Anterior cingulate cortex (tissue), 58 donors: ENCODE results near the gene GOLGA6L9.
"Not testable (repeated sequence)": the region's sequence is repeated elsewhere in the genome, so short reads cannot be mapped to it uniquely, and the experiment has no call there.

Experiments
- DNase-seq, 58 donors: peaks; one replicate each; lab custom pipeline; 2025; lab: John Stamatoyannopoulos, UW

GOLGA6L9 gene, protein sequence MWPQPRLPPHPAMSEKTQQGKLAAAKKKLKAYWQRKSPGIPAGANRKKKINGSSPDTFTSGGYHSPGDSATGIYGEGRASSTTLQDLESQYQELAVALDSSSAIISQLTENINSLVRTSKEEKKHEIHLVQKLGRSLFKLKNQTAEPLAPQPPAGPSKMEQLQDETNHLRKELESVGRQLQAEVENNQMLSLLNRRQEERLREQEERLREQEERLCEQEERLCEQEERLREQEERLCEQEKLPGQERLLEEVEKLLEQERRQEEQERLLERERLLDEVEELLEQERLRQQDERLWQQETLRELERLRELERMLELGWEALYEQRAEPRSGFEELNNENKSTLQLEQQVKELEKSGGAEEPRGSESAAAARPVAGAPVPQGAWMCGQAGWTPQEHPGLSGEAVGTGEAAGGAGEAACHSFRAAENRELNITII

GRCh38 chr15:82429693-82430092, at the start of gene GOLGA6L9:
GOLGA6L9 (plus strand) TSS chr15:82429816; CDS start chr15:82430080, 264 bp downstream.
- DNase-seq, result not testable (repeated sequence)

DNA sequence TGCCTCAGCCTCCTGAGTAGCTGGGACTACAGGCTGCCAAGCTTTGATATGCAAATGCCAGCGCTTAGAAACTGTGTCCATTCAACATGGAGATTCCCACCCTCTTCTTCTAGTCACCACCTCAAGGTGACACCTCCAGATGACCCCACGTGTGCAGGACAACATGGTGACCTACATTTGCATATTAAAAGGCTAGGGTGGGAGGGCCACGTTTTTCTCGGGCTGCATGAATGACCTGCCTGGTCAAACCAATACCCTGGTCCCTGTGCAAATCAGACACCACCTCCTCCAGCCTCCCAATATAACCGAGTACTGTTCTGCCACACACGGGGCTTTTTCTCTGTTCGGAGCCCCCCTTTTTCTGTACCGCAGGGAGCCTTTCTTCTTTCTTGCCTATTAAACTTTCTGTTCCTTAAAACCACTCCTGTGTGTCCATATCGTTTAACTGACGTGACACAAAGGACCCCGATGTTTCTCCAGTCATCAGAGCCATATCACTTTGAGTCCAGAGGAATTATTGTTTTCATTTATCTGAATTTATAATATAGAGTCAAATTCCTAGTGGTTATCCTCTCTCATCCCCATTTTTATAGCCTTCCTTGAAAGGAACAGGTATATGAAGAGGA, 48.2 kb upstream of the GOLGA6L9 start:
- DNase-seq, result not testable (repeated sequence)

GRCh38 chr15:82387209-82387608, 42.4 kb upstream of the GOLGA6L9 start:
- not testable (repeated sequence) for DNase-seq

- DNase-seq, result not testable (repeated sequence)
Observed at GRCh38 chr15:82390152-82390551, 39.5 kb upstream of the GOLGA6L9 start.

- DNase-seq, result not testable (repeated sequence)
Observed at GRCh38 chr15:82392077-82392476, 37.5 kb upstream of the GOLGA6L9 start.

GRCh38 chr15:82393671-82394070, 35.9 kb upstream of the GOLGA6L9 start:
- DNase-seq, result no peak

DNA sequence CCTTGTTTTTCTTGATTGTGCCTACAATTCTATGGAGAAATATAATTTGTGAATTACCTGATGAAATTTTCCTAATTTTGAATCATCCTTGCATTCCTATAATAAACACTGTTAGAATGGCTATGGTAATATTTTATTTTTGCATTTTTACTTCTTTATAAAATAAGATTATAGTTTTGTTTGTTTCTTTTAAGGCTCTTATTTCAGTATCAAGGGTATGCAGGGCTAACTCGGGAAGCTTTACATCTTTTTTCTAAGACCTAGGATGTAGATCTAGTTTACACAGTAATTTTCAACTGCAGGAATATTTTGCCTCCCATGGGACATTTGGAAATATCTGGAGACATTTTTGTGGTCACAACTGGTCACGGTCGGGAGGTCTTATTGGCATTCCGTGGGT, 33.8 kb upstream of the GOLGA6L9 start:
- DNase-seq, result not testable (repeated sequence)

GRCh38 chr15:82397817-82398216, 31.8 kb upstream of the GOLGA6L9 start:
- DNase-seq, result no peak

DNA sequence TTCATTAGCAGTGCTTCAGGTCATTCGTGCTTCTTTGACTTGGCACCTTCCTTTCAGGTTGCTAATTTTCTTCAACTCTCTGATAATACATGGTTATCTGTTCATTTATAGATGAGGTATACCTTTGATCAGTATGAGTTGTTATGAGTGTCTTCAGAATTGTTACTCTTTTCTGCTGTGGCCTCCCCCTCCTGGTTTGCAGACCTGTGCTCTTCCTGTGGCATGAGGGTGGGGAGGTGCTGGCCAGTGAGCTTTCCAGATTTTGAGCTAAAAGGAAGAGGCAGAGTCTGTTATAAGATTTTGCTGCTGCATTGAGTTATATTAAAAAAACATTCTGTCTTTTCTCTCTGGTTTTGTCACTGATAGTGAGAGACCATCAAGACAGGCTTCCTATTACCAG, 30.8 kb upstream of the GOLGA6L9 start:
- no peak for DNase-seq

DNA sequence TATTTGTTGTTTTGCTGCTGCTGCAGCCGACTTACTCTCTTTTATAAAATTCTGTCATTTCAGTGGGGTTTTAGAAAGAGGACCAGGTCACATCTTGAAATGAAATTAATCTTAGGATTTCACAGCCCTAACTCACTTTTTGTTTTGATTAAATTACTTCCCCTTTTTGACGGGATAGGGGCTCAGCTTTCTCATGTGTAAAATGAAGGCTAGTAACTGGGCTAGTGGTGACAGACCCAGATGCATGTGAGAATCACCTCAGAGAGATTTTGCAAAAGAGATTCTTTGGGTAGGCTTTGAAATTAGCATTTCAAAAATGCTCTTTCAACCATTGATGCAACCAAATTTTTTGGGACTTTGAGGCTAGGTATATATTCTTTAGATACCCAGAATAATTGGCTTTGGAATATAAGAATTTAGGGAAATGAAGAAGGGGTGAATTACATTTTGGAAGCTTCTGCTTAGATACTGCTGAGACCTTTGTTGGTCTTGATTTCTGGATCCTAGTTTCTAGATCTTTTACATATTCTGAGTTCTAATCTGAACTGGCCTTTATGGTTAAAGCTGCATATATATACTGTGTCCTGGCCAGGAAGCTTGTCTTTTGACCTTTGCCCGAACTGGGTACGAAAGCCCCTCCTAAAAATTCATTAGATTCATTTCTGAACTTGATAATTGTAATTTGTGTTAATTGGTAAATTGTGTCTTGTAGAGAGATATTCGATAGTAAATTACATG, 30.1 kb upstream of the GOLGA6L9 start:
- DNase-seq, result not testable (repeated sequence)

- not testable (repeated sequence) for DNase-seq
Observed at GRCh38 chr15:82401918-82402317, 27.7 kb upstream of the GOLGA6L9 start.

GRCh38 chr15:82402341-82402740, 27.3 kb upstream of the GOLGA6L9 start:
- DNase-seq, result not testable (repeated sequence)

- DNase-seq, result not testable (repeated sequence)
Observed at GRCh38 chr15:82406211-82406610, 23.4 kb upstream of the GOLGA6L9 start.

GRCh38 chr15:82410306-82410705, 19.3 kb upstream of the GOLGA6L9 start:
- DNase-seq, result not testable (repeated sequence)

DNA sequence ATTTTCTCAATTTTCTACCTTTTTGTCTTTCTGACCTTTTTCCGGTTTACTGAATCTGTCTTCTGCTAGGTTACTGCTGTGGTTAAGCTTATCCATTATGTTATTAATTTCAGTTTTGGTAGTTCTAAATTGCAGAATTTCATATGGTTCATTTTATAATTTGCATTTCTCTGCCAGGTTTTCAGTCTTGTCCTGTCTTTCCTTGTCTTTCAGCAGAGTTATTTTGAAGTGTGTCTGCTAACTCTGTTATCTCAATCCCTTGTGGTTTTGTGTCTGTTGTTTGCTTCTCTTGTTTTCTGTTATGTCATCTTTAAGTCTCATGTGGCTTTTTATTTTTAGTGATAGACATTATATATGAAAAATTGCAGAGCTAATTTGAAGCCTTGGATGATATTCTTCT, 18.0 kb upstream of the GOLGA6L9 start:
- not testable (repeated sequence) for DNase-seq

GRCh38 chr15:82414525-82415191, 15.0 kb upstream of the GOLGA6L9 start:
- DNase-seq, result not testable (repeated sequence)

- DNase-seq, result not testable (repeated sequence)
Observed at GRCh38 chr15:82420516-82420915, 9.1 kb upstream of the GOLGA6L9 start.

DNA sequence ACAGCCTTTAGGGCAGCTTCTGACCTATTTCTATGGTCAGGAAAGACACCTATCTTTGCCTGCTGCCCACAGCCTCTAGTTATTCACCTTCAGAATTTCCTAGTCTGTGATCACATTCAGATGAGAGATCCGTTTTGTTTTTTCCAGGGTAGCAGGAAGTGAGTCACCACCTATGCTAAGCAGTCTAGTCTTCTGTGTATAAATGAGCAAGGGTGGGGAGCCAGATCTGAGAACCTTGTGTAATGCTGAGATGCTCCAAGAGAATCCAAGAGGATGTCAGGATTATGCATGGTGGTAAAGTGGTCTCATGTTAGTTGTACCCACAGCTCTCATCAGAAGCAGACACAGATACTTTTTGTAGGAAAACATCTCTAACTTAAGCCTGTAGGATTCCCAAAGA, 8.7 kb upstream of the GOLGA6L9 start:
- DNase-seq, result not testable (repeated sequence)

- DNase-seq, result not testable (repeated sequence)
Observed at GRCh38 chr15:82427117-82427516, 2.5 kb upstream of the GOLGA6L9 start.

GRCh38 chr15:82445420-82445819, 15.8 kb downstream of the GOLGA6L9 start:
- not testable (repeated sequence) for DNase-seq
